GM12878 (cell line): ENCODE data around the gene KLF15. TPM values are rescaled to one million over a fixed set of nuclear protein-coding genes. Genes with fewer than 3 reads are reported as not detected.

Source experiments
- ATF7 ChIP-seq: fragments of 450-650 bp; IDR thresholded peaks from 2 replicates; pipeline ENCODE4 v1.6.1; 2016; ENCODE audit warnings: low read depth, mild to moderate bottlenecking
- BMI1 ChIP-seq: fragments of 450-650 bp; IDR thresholded peaks from 2 replicates; pipeline ENCODE4 v1.6.1; 2016; ENCODE audit warnings: mild to moderate bottlenecking, moderate library complexity, borderline replicate concordance
- CBX5 ChIP-seq: sonication (generic); IDR thresholded peaks from 2 replicates; pipeline ENCODE4 v1.6.1; 2016; ENCODE audit warnings: low read depth, moderate library complexity, mild to moderate bottlenecking, inconsistent platforms
- CHD1 ChIP-seq: IDR thresholded peaks from 2 replicates; pipeline ENCODE4 v1.6.1; 2012; ENCODE audit warnings: low read depth, low read length, improper control_type of control experiment
- CHD4 ChIP-seq: fragments of 200-600 bp; sonication (generic); IDR thresholded peaks from 2 replicates; pipeline ENCODE4 v1.6.1; 2016; ENCODE audit warnings: mild to moderate bottlenecking
- GABPA ChIP-seq: IDR thresholded peaks from 2 replicates; pipeline ENCODE4 v1.6.1; 2014; ENCODE audit warnings: antibody characterized with exemption, low read depth, mild to moderate bottlenecking, inconsistent platforms
- IKZF2 ChIP-seq, 2 experiments: fragments of 450-650 bp; IDR thresholded peaks; 2 replicates each; pipeline ENCODE4 v1.6.1; 2017; ENCODE audit warnings: mild to moderate bottlenecking in 2 of 2, moderate library complexity in 2 of 2
- LARP7 ChIP-seq: fragments of 450-650 bp; IDR thresholded peaks from 2 replicates; pipeline ENCODE4 v1.6.1; 2017; ENCODE audit warnings: mild to moderate bottlenecking
- NFIC ChIP-seq: IDR thresholded peaks from 2 replicates; pipeline ENCODE4 v1.6.1; 2012; ENCODE audit warnings: low read depth, mild to moderate bottlenecking, inconsistent platforms, low read length, moderate library complexity
- WRNIP1 ChIP-seq: IDR thresholded peaks from 2 replicates; pipeline ENCODE4 v1.6.1; 2011; ENCODE audit warnings: low read depth, low read length, improper control_type of control experiment, borderline replicate concordance
- polyA plus RNA-seq, 11 experiments: library from polyadenylated mRNA; depleted of rRNA in 4 of 11; unstranded in 6 of 11; stranded (reverse) in 5 of 11; fragments of >200 nt; fragmentation: Nextera tagmentation in 4 of 11; fragmentation: Illumina TruSeq in 1 of 11; extraction: Ambion mirVana in 4 of 11; extraction: Trizol in 1 of 11; gene quantifications; 1 replicate in 1 of 11; 2 replicates in 10 of 11; pipeline versions ENCODE4 v1.2.1 to v1.2.3, GENCODE V29; 2011 to 2016; ENCODE audit warnings: inconsistent platforms in 2 of 11, missing spikeins in 2 of 11, low read depth in 1 of 11
- total RNA-seq, 4 experiments: library from RNA; depleted of rRNA in 3 of 4; stranded (reverse); fragments of >200 nt in 3 of 4; fragmentation: Illumina TruSeq in 1 of 4; extraction: Trizol in 1 of 4; gene quantifications; 2 replicates each; pipeline versions ENCODE4 v1.2.1 to v1.2.3, GENCODE V29; 2013 to 2021
- TF ChIP-seq, protein P1 (sequence below): IDR thresholded peaks from 2 replicates; pipeline ENCODE4 v1.6.1; 2011; ENCODE audit warnings: borderline replicate concordance, low read depth, mild to moderate bottlenecking, moderate library complexity, mixed read lengths, low read length; ENCODE audit not compliant: insufficient read depth; ENCODE audit errors: extremely low read length
- TF ChIP-seq, protein P2 (sequence below): fragments of 450-650 bp; formaldehyde crosslinking; IDR thresholded peaks from 2 replicates; pipeline ENCODE4 v1.4.0; 2022; ENCODE audit warnings: mild to moderate bottlenecking, moderate library complexity
- TF ChIP-seq, protein P3 (sequence below): fragments of 450-650 bp; IDR thresholded peaks from 2 replicates; pipeline ENCODE4 v1.6.1; 2018; ENCODE audit warnings: mild to moderate bottlenecking, low read depth, moderate library complexity; ENCODE audit not compliant: partially characterized antibody
- TF ChIP-seq, protein P4 (sequence below): fragments of 450-650 bp; IDR thresholded peaks from 2 replicates; pipeline ENCODE4 v1.6.1; 2017; ENCODE audit warnings: low read depth, mild to moderate bottlenecking, moderate library complexity
- TF ChIP-seq, protein P5 (sequence below): IDR thresholded peaks from 2 replicates; pipeline ENCODE4 v1.6.1; 2011; ENCODE audit warnings: mild to moderate bottlenecking, low read depth, low read length, moderate library complexity; ENCODE audit not compliant: insufficient replicate concordance
- TF ChIP-seq, protein P6 (sequence below): IDR thresholded peaks from 2 replicates; pipeline ENCODE4 v1.6.1; 2012; ENCODE audit warnings: low read length, inconsistent platforms
- TF ChIP-seq, protein P7 (sequence below): IDR thresholded peaks from 2 replicates; pipeline ENCODE4 v1.6.1; 2011; ENCODE audit warnings: low read depth, mild to moderate bottlenecking, low read length, moderate library complexity, borderline replicate concordance; ENCODE audit errors: extremely low read depth

The KLF15 gene
- total and polyA plus RNA-seq, 10 of the 15 experiments (the other 5 are each of a cell fraction or from before 2014, with no cell fraction given), result 0.15 TPM; not detected in 9

DNA sequence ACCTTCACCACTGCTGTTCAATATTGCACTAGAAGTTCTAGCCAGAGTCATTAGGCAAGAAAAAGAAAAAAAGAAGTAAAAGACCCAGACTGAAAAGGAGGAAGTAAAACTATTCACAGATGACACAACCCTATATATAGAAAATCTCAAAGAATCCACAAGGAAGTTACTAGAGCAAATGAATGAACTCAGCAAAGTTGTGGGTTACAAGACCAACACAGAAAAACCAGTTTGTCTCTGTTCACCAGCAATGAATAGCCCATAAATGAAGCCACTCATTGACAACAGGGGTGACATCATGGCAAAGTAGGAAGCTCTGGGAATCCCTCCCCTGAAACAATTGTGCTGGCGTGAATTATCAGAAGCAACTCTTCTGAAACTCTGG is 42.1 kb upstream of the KLF15 start (continued):
- TF ChIP-seq, protein P1, sequence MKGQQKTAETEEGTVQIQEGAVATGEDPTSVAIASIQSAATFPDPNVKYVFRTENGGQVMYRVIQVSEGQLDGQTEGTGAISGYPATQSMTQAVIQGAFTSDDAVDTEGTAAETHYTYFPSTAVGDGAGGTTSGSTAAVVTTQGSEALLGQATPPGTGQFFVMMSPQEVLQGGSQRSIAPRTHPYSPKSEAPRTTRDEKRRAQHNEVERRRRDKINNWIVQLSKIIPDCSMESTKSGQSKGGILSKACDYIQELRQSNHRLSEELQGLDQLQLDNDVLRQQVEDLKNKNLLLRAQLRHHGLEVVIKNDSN, result no peak
- no peak for TF ChIP-seq WRNIP1
- TF ChIP-seq, protein P2, sequence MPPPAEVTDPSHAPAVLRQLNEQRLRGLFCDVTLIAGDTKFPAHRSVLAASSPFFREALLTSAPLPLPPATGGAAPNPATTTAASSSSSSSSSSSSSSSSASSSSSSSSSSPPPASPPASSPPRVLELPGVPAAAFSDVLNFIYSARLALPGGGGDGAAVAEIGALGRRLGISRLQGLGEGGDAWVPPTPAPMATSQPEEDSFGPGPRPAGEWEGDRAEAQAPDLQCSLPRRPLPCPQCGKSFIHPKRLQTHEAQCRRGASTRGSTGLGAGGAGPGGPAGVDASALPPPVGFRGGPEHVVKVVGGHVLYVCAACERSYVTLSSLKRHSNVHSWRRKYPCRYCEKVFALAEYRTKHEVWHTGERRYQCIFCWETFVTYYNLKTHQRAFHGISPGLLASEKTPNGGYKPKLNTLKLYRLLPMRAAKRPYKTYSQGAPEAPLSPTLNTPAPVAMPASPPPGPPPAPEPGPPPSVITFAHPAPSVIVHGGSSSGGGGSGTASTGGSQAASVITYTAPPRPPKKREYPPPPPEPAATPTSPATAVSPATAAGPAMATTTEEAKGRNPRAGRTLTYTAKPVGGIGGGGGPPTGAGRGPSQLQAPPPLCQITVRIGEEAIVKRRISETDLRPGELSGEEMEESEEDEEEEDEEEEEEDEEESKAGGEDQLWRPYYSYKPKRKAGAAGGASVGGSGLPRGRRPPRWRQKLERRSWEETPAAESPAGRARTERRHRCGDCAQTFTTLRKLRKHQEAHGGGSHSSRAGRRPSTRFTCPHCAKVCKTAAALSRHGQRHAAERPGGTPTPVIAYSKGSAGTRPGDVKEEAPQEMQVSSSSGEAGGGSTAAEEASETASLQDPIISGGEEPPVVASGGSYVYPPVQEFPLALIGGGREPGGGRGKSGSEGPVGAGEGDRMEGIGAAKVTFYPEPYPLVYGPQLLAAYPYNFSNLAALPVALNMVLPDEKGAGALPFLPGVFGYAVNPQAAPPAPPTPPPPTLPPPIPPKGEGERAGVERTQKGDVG (CRISPR knock-in tag), result no peak
- no peak for TF ChIP-seq CHD1
- TF ChIP-seq BMI1, result no peak
- TF ChIP-seq, protein P3, sequence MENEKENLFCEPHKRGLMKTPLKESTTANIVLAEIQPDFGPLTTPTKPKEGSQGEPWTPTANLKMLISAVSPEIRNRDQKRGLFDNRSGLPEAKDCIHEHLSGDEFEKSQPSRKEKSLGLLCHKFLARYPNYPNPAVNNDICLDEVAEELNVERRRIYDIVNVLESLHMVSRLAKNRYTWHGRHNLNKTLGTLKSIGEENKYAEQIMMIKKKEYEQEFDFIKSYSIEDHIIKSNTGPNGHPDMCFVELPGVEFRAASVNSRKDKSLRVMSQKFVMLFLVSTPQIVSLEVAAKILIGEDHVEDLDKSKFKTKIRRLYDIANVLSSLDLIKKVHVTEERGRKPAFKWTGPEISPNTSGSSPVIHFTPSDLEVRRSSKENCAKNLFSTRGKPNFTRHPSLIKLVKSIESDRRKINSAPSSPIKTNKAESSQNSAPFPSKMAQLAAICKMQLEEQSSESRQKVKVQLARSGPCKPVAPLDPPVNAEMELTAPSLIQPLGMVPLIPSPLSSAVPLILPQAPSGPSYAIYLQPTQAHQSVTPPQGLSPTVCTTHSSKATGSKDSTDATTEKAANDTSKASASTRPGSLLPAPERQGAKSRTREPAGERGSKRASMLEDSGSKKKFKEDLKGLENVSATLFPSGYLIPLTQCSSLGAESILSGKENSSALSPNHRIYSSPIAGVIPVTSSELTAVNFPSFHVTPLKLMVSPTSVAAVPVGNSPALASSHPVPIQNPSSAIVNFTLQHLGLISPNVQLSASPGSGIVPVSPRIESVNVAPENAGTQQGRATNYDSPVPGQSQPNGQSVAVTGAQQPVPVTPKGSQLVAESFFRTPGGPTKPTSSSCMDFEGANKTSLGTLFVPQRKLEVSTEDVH, result no peak
- TF ChIP-seq, protein P4, sequence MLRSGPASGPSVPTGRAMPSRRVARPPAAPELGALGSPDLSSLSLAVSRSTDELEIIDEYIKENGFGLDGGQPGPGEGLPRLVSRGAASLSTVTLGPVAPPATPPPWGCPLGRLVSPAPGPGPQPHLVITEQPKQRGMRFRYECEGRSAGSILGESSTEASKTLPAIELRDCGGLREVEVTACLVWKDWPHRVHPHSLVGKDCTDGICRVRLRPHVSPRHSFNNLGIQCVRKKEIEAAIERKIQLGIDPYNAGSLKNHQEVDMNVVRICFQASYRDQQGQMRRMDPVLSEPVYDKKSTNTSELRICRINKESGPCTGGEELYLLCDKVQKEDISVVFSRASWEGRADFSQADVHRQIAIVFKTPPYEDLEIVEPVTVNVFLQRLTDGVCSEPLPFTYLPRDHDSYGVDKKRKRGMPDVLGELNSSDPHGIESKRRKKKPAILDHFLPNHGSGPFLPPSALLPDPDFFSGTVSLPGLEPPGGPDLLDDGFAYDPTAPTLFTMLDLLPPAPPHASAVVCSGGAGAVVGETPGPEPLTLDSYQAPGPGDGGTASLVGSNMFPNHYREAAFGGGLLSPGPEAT, result no peak
- no peak for TF ChIP-seq CHD4
- TF ChIP-seq IKZF2 (IDR thresholded peaks at IDR 0.05), result peak; percentile 69 to 78; a peak in 3 of 4 replicates
- TF ChIP-seq CBX5, result 0 out of 2 replicates have a peak, but pooled peaks have one; percentile 71
- peak; percentile 84 for TF ChIP-seq ATF7
- TF ChIP-seq, protein P5, sequence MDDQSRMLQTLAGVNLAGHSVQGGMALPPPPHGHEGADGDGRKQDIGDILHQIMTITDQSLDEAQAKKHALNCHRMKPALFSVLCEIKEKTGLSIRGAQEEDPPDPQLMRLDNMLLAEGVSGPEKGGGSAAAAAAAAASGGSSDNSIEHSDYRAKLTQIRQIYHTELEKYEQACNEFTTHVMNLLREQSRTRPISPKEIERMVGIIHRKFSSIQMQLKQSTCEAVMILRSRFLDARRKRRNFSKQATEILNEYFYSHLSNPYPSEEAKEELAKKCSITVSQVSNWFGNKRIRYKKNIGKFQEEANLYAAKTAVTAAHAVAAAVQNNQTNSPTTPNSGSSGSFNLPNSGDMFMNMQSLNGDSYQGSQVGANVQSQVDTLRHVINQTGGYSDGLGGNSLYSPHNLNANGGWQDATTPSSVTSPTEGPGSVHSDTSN, result no peak
- no peak for TF ChIP-seq LARP7
- TF ChIP-seq NFIC, result peak; percentile 26; the same call in 1 of the 2 replicates
- TF ChIP-seq GABPA, result no peak
- TF ChIP-seq, protein P6, sequence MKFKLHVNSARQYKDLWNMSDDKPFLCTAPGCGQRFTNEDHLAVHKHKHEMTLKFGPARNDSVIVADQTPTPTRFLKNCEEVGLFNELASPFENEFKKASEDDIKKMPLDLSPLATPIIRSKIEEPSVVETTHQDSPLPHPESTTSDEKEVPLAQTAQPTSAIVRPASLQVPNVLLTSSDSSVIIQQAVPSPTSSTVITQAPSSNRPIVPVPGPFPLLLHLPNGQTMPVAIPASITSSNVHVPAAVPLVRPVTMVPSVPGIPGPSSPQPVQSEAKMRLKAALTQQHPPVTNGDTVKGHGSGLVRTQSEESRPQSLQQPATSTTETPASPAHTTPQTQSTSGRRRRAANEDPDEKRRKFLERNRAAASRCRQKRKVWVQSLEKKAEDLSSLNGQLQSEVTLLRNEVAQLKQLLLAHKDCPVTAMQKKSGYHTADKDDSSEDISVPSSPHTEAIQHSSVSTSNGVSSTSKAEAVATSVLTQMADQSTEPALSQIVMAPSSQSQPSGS, result peak; percentile 51
- TF ChIP-seq, protein P7, sequence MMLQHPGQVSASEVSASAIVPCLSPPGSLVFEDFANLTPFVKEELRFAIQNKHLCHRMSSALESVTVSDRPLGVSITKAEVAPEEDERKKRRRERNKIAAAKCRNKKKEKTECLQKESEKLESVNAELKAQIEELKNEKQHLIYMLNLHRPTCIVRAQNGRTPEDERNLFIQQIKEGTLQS, result no peak
